Osteocyte (in vitro differentiated cells): ENCODE measurements around the gene GRP. TPM values are rescaled to one million over a fixed set of nuclear protein-coding genes. Genes with fewer than 3 reads are reported as not detected.
A peak's percentile ranks its signal among the peaks of the same experiment; 100 is the strongest.

Experiments
- DNase-seq: peaks from one replicate; pipeline ENCODE4 v3.0.0; 2021; ENCODE audit warnings: mixed read lengths; ENCODE audit not compliant: unreplicated experiment; ENCODE audit errors: extremely low spot score
- H3K27ac Mint-ChIP-seq: one replicate; pipeline ENCODE4 v1.8.0; 2021; ENCODE audit warnings: mild to moderate bottlenecking, mixed read lengths; ENCODE audit not compliant: unreplicated experiment
- H3K27me3 Mint-ChIP-seq: one replicate; pipeline ENCODE4 v1.8.0; 2021; ENCODE audit warnings: mixed read lengths; ENCODE audit not compliant: unreplicated experiment
- H3K36me3 Mint-ChIP-seq: one replicate; pipeline ENCODE4 v1.8.0; 2021; ENCODE audit warnings: mixed read lengths; ENCODE audit not compliant: unreplicated experiment
- H3K4me1 Mint-ChIP-seq: one replicate; pipeline ENCODE4 v1.8.0; 2021; ENCODE audit warnings: mixed read lengths; ENCODE audit not compliant: unreplicated experiment
- H3K4me3 Mint-ChIP-seq: one replicate; pipeline ENCODE4 v1.8.0; 2021; ENCODE audit warnings: mild to moderate bottlenecking, moderate library complexity, mixed read lengths; ENCODE audit not compliant: unreplicated experiment
- H3K9me3 Mint-ChIP-seq: one replicate; pipeline ENCODE4 v1.8.0; 2021; ENCODE audit warnings: mixed read lengths; ENCODE audit not compliant: unreplicated experiment
- CTCF ChIP-seq: fragments of 200-600 bp; sonication (generic); IDR thresholded peaks from 2 replicates; pipeline ENCODE4 v1.5.0; 2021; ENCODE audit warnings: antibody characterized with exemption, mild to moderate bottlenecking, moderate library complexity
- long read RNA-seq: library from polyadenylated mRNA; unstranded; transcript quantifications from one replicate; pipeline ENCODE4 v2.0.0, GENCODE V29; 2021
- total RNA-seq: library from RNA; stranded (reverse); gene quantifications from 2 replicates; pipeline ENCODE4 v1.2.1, GENCODE V29; 2021

GRP gene
- not detected in 2 replicates for total RNA-seq
- long read RNA-seq = 0 reads

- no peak for DNase-seq
- H3K27ac Mint-ChIP-seq = no peak within 1 kb of the TSS
- H3K36me3 Mint-ChIP-seq = no peaks in the 10 kb centered on the region
- peaks cover 17% of the 10 kb centered on the region for H3K4me1 Mint-ChIP-seq
- no peak for TF ChIP-seq CTCF
- peak within 1 kb of the TSS; percentile 58 for H3K4me3 Mint-ChIP-seq
- H3K9me3 Mint-ChIP-seq = no peaks in the 10 kb centered on the region
- peaks cover 91% of the 10 kb centered on the region for H3K27me3 Mint-ChIP-seq
These were observed at the start of gene GRP for GRCh38 chr18:59219672-59220163. GRP (plus strand) TSS chr18:59220158; CDS start chr18:59220266, 108 bp downstream.

- Mint-ChIP-seq H3K9me3 (peaks cover 34% of the 10 kb centered on the region), H3K27me3 (peaks cover 33% of the 10 kb centered on the region), H3K36me3 (peaks cover 2% of the 10 kb centered on the region), H3K27ac (no peak overlapping the region), H3K4me3 (no peak overlapping the region), H3K4me1 (no peaks in the 10 kb centered on the region)
- TF ChIP-seq CTCF = no peak
- DNase-seq = no peak
These were observed 47.2 kb upstream of the GRP start for GRCh38 chr18:59172664-59173249.

- Mint-ChIP-seq H3K4me3 (no peak overlapping the region), H3K9me3 (peaks cover 20% of the 10 kb centered on the region), H3K27ac (no peak overlapping the region), H3K4me1 (peaks cover 4% of the 10 kb centered on the region), H3K36me3 (peaks cover 2% of the 10 kb centered on the region), H3K27me3 (peaks cover 23% of the 10 kb centered on the region)
- no peak for TF ChIP-seq CTCF
- DNase-seq = no peak
These were observed 42.5 kb upstream of the GRP start for GRCh38 chr18:59177485-59177884.

- Mint-ChIP-seq H3K27ac (no peak overlapping the region), H3K4me1 (peaks cover 7% of the 10 kb centered on the region), H3K4me3 (no peak overlapping the region), H3K27me3 (peaks cover 42% of the 10 kb centered on the region), H3K9me3 (no peaks in the 10 kb centered on the region), H3K36me3 (no peaks in the 10 kb centered on the region)
- no peak for DNase-seq
- TF ChIP-seq CTCF = no peak
These were observed 39.7 kb upstream of the GRP start for GRCh38 chr18:59180150-59180845.

GRCh38 chr18:59182673-59183072 lies 37.3 kb upstream of the GRP start:
- no peaks in the 10 kb centered on the region for H3K9me3 Mint-ChIP-seq
- peaks cover 7% of the 10 kb centered on the region for H3K4me1 Mint-ChIP-seq
- H3K36me3 Mint-ChIP-seq = no peaks in the 10 kb centered on the region
- H3K27me3 Mint-ChIP-seq = peaks cover 43% of the 10 kb centered on the region
- TF ChIP-seq CTCF = no peak
- DNase-seq = no peak
- no peak overlapping the region for H3K4me3 Mint-ChIP-seq
- no peak overlapping the region for H3K27ac Mint-ChIP-seq
